HG03280 (cell line): Measurements from ENCODE around the gene TMEM200B.
"Not testable (repeated sequence)": the region's sequence is repeated elsewhere in the genome, so short reads cannot be mapped to it uniquely, and the experiment has no call there.

Source experiments
- ATAC-seq: cut with Tn5 transposase; IDR thresholded peaks from one replicate; pipeline ENCODE4 v1.9.1; 2021; ENCODE audit warnings: mild to moderate bottlenecking, moderate library complexity; ENCODE audit not compliant: unreplicated experiment

TMEM200B gene

GRCh38 chr1:29136391-29136915 is 12.8 kb upstream of the TMEM200B start:
- no peak for ATAC-seq

GRCh38 chr1:29134695-29135028 is 11.0 kb upstream of the TMEM200B start:
- ATAC-seq = no peak

- ATAC-seq = no peak
These were observed 10.4 kb upstream of the TMEM200B start for GRCh38 chr1:29133861-29134694.

- not testable (repeated sequence) for ATAC-seq
These were observed 7.4 kb upstream of the TMEM200B start for GRCh38 chr1:29131056-29131455.

GRCh38 chr1:29129916-29130315 is 6.2 kb upstream of the TMEM200B start:
- ATAC-seq = no peak

- no peak for ATAC-seq
These were observed 5.0 kb upstream of the TMEM200B start for GRCh38 chr1:29128739-29129138.

- no peak for ATAC-seq
These were observed 2.5 kb upstream of the TMEM200B start for GRCh38 chr1:29126198-29126597.

GRCh38 chr1:29125788-29126187 is 2.1 kb upstream of the TMEM200B start:
- ATAC-seq = no peak

- no peak for ATAC-seq
These were observed 1.5 kb upstream of the TMEM200B start for GRCh38 chr1:29125237-29125641.

GRCh38 chr1:29124366-29125236 is 898 bp upstream of the TMEM200B start:
- no peak for ATAC-seq

- ATAC-seq = no peak
These were observed 433 bp downstream of the TMEM200B start for GRCh38 chr1:29123053-29123886.

- no peak for ATAC-seq
These were observed 1.0 kb downstream of the TMEM200B start for GRCh38 chr1:29122682-29123052.

GRCh38 chr1:29121936-29122681 is 1.6 kb downstream of the TMEM200B start:
- no peak for ATAC-seq

- ATAC-seq = no peak
These were observed 2.2 kb downstream of the TMEM200B start for GRCh38 chr1:29121516-29121935.

- no peak for ATAC-seq
These were observed 2.7 kb downstream of the TMEM200B start for GRCh38 chr1:29120947-29121485.

GRCh38 chr1:29120367-29120766 is 3.3 kb downstream of the TMEM200B start:
- no peak for ATAC-seq

- ATAC-seq = no peak
These were observed 4.4 kb downstream of the TMEM200B start for GRCh38 chr1:29119121-29119929.

GRCh38 chr1:29117381-29117780 is 6.3 kb downstream of the TMEM200B start:
- ATAC-seq = no peak

- no peak for ATAC-seq
These were observed 9.0 kb downstream of the TMEM200B start for GRCh38 chr1:29114654-29115053.
